Skeletal muscle tissue (tissue), 4 donors: ENCODE results near the gene MAP3K9. TPM values are rescaled to one million over a fixed set of nuclear protein-coding genes. Genes with fewer than 3 reads are reported as not detected.
"Not testable (repeated sequence)": the region's sequence is repeated elsewhere in the genome, so short reads cannot be mapped to it uniquely, and the experiment has no call there.

Source experiments
- H3K27ac ChIP-seq: one replicate; pipeline ENCODE4 v1.7.0; 2013; ENCODE audit warnings: mild to moderate bottlenecking, low read depth, low read length, inconsistent platforms
- H3K27me3 ChIP-seq, 3 donors: one replicate each; pipeline ENCODE4 v1.7.0; 2013; ENCODE audit warnings: low read length in 3 of 3; ENCODE audit not compliant: control insufficient read depth in 3 of 3, insufficient read depth in 3 of 3
- H3K36me3 ChIP-seq, 3 donors: one replicate each; pipeline ENCODE4 v1.7.0; 2013; ENCODE audit warnings: low read length in 3 of 3; ENCODE audit not compliant: control insufficient read depth in 3 of 3, insufficient read depth in 3 of 3
- H3K4me1 ChIP-seq, 3 donors: one replicate each; pipeline ENCODE4 v1.7.0; 2013; ENCODE audit warnings: low read length in 3 of 3, mild to moderate bottlenecking in 3 of 3; ENCODE audit not compliant: control insufficient read depth in 3 of 3, insufficient read depth in 3 of 3
- H3K4me3 ChIP-seq, 3 donors: one replicate each; pipeline ENCODE4 v1.7.0; 2013; ENCODE audit warnings: low read length in 3 of 3
- H3K9ac ChIP-seq, 3 donors: one replicate each; pipeline ENCODE4 v1.7.0; 2013; ENCODE audit warnings: low read length in 3 of 3, mild to moderate bottlenecking in 3 of 3, moderate library complexity in 2 of 3, low read depth in 1 of 3
- H3K9me3 ChIP-seq, 3 donors: one replicate each; pipeline ENCODE4 v1.7.0; 2013; ENCODE audit warnings: low read length in 3 of 3; ENCODE audit not compliant: control insufficient read depth in 3 of 3
- total RNA-seq: library from RNA; depleted of rRNA; stranded (reverse); fragments of >200 nt; gene quantifications from one replicate; pipeline ENCODE4 v1.2.3, GENCODE V29; 2014
- donor health status: Osteomylitis.

The MAP3K9 gene
- total RNA-seq, 1 donor from 2014 or later = under 0.01 TPM

DNA sequence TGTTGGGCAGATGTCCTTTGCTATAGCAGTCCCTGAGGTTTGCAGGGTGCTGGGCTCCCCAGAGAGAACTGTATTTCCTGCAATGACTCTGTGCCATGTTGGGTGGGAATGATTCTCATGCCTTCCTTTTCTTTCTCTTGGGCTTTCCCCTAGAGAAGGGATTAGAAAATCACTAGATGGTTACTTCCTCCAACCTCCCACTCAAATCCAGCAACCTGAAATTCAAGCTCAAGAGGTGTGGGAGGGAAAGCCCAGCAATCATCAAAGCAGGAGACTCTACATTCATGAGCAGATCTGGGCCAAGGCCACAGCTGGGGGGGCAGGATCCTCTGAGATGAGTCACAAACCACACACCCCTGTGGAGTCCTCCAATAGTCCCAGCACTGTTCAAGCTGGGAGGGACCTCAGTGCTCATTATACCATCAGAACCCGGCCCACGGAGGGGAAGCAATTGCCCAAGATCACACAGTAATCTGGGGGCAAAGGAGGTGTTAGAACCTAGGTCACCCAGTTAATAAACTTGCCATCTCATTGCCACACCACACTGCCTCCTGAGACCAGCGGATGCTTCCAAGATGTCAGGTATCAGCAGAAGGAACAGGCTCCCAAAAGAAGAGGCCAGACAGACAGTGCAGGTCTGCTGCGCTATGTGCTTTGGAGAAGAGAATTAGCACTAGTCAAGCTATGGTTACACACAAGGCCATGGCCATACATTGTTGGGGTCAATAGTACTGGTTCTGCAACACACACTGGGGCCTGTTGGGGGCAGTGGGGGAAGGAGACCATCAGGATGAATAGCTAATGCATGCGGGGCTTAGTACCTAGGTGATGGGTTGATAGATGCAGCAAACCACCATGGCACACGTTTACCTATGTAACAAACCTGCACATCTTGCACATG is 101.9 kb downstream of the MAP3K9 start:
- no peak overlapping the region for H3K4me3 ChIP-seq
- H3K27me3 ChIP-seq = peaks cover 0 to 5% (median 3%) of the 10 kb centered on the region in 3 donors
- H3K9ac ChIP-seq = no peak overlapping the region
- no peaks in the 10 kb centered on the region for H3K9me3 ChIP-seq
- no peaks in the 10 kb centered on the region for H3K4me1 ChIP-seq
- H3K27ac ChIP-seq = no peak overlapping the region
- H3K36me3 ChIP-seq = no peaks in the 10 kb centered on the region

DNA sequence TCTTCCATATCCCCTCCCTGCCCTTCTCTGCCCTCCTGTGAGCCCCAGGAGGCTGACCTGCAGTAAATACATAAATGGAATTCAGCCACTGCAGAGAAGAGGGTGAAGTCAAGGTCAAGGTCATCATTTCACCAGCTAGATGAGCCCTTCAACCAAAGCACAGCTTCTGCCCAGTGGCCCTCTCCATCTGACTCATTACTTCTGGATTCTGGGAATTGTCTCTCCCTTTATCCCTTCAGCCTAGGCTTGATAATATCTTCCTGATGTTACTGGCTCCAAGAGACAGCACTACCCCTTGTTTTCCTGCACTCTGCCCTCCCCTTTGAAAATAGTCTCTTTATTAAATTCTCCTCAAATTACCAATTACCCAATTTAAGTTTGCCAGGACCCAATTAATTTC is 103.1 kb downstream of the MAP3K9 start:
- Histone ChIP-seq H3K27me3 (peaks cover 0 to 5% (median 3%) of the 10 kb centered on the region in 3 donors), H3K4me3 (no peak overlapping the region), H3K27ac (no peak overlapping the region), H3K36me3 (no peaks in the 10 kb centered on the region), H3K4me1 (no peaks in the 10 kb centered on the region), H3K9me3 (no peaks in the 10 kb centered on the region), H3K9ac (no peak overlapping the region)

DNA sequence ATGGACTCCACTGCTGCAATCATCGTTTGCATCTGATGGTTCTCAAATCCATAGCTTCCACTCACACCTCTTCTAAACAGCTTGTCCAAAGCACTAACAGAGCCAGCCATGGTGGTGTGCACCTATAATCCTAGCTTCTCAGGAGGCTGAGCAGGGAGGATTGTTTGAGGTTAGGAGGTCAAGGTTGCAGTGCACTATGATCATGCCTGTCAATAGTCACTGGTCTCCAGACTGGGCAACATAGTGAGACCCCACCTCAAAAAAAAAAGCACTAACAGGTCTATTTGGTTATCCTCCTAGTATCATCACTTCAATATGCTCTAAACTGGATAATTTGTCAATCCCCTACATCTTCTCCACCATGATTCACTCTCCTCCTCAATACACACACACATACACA is 104.4 kb downstream of the MAP3K9 start:
- H3K4me1 ChIP-seq = peaks cover 0 to 4% (median 0%) of the 10 kb centered on the region in 3 donors
- no peak overlapping the region for H3K9ac ChIP-seq
- H3K9me3 ChIP-seq = no peaks in the 10 kb centered on the region
- no peak overlapping the region for H3K27ac ChIP-seq
- H3K4me3 ChIP-seq = no peak overlapping the region
- H3K36me3 ChIP-seq = no peaks in the 10 kb centered on the region
- peaks cover 0 to 4% (median 3%) of the 10 kb centered on the region in 3 donors for H3K27me3 ChIP-seq

DNA sequence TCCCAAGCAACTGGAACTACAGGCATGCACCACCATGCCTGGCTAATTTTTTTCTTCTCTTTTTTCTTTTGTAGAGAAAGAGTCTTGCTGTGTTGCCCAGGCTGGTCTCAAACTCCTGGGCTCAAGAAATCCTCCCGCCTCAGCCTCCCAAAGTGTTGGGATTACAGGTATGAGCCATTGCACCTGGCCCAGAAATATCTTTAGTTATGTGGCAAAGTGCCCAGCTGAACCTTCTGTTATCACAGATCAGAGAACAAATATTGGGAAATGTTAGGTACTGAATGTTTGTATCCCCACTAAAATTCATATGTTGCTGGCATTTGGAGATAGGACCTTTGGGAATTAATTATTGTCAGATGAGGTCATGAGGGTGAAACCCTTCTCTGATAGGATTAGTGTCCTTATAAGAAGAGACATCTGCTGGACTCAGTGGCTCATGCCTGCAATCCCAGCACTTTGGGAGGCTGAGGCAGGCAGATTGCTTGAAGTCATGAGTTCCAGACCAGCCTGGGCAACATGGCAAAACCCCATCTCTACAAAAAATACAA is 105.6 kb downstream of the MAP3K9 start:
- H3K4me1 ChIP-seq, H3K9me3 ChIP-seq, H3K27ac ChIP-seq, H3K36me3 ChIP-seq, H3K9ac ChIP-seq, H3K27me3 ChIP-seq, H3K4me3 ChIP-seq: not testable (repeated sequence)

DNA sequence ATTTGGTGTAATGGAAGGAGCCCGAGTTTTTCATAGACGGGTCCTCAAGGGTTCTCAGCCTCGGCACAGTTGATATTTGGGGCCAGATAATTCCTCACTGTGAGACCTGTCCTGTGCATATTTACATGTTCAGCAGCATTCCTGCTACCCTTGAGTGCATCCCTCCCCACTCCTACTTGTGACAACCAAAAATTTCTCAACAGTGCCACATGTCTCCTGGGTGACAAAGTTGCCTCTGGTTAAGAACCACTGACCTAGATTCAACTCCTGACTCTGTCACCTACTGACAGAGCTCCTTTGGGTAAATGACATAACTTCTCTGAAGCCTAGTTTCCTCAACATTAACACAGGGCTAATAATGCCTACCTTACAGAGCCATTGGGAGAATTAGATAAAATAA is 107.2 kb downstream of the MAP3K9 start:
- Histone ChIP-seq H3K36me3 (no peaks in the 10 kb centered on the region), H3K4me3 (no peak overlapping the region), H3K27me3 (peaks cover 0 to 3% (median 0%) of the 10 kb centered on the region in 3 donors), H3K9ac (no peak overlapping the region), H3K4me1 (peaks cover 0 to 10% (median 0%) of the 10 kb centered on the region in 3 donors), H3K9me3 (no peaks in the 10 kb centered on the region), H3K27ac (no peak overlapping the region)

DNA sequence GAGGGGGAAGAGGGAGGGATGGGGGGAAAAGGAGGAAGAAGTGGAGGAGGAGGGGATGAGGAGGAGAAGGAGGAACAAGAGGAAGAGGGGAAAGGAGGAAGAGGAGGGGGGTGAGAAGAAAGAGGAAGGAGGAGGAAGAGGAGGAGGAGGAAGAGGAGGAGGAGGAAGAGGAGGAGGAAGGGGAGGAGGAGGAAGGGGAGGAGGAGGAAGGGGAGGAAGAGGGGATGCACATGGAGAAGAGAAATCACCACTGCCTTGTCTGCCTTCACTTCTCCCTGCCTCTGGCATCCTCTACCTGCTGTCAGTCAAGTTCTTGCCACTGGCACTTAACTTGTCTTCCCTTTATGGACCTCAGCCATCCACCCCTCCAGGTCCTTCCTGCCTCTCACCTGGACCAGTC is 107.7 kb downstream of the MAP3K9 start:
- H3K9ac ChIP-seq = no peak overlapping the region
- peaks cover 0 to 10% (median 0%) of the 10 kb centered on the region in 3 donors for H3K4me1 ChIP-seq
- H3K27ac ChIP-seq = no peak overlapping the region
- peaks cover 0 to 3% (median 0%) of the 10 kb centered on the region in 3 donors for H3K27me3 ChIP-seq
- H3K36me3 ChIP-seq = no peaks in the 10 kb centered on the region
- H3K9me3 ChIP-seq = no peaks in the 10 kb centered on the region
- no peak overlapping the region for H3K4me3 ChIP-seq

DNA sequence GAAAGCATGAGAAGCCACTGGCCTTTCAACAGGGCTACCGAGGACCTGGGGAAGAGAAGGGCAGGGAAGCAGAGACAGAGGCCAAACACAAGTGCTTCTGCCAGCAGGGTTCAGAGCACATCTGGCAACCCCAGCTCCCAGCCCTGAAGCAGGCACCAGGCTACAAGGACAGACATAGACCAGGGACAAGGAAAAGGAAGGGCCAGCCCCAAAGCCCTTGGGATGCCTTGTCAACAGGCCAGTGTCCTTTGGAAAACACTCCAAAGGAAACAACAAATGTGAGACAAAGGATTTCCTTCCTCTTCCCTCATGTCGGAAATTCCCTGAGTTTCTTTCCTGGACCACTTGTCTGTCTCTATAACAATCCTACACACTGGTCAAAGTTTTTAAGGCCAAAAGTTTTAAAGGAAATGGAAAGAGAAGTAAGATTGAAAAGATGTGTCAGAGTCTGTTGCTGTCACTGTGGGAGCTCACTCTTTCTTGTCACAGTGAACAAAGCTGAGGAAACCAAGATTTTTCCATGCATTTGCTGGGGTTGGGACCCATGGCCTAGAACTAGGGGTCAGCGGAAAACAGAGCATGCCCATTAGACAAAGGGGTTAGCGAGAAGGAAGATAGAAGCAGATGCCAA is 108.2 kb downstream of the MAP3K9 start:
- Histone ChIP-seq H3K27ac (no peak overlapping the region), H3K27me3 (peaks cover 0 to 2% (median 0%) of the 10 kb centered on the region in 3 donors), H3K9me3 (no peaks in the 10 kb centered on the region), H3K4me3 (no peak overlapping the region), H3K4me1 (peaks cover 0 to 10% (median 0%) of the 10 kb centered on the region in 3 donors), H3K9ac (no peak overlapping the region), H3K36me3 (no peaks in the 10 kb centered on the region)

DNA sequence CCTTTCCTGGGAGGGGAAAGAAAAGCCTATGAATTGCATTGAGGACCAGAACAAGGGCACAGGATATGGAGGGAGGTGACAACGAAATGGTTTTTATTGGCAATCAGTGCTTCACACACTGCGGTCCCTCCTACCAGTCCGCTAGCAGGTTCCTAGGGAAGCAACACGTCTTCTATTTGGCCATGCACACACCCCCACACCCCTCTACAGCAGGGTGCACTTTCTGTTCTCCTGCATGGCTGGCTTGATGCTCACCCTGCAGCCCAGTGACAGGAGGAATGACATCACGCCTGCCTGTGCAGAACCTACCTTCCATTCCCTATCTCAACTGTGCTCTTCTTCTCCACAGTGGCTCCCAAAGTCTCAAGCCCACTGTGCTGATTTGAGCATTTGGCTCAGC is 109.7 kb downstream of the MAP3K9 start:
- H3K36me3 ChIP-seq = no peaks in the 10 kb centered on the region
- H3K9me3 ChIP-seq = no peaks in the 10 kb centered on the region
- H3K4me3 ChIP-seq = no peak overlapping the region
- H3K27me3 ChIP-seq = no peaks in the 10 kb centered on the region
- peaks cover 0 to 10% (median 0%) of the 10 kb centered on the region in 3 donors for H3K4me1 ChIP-seq
- H3K9ac ChIP-seq = no peak overlapping the region
- no peak overlapping the region for H3K27ac ChIP-seq

DNA sequence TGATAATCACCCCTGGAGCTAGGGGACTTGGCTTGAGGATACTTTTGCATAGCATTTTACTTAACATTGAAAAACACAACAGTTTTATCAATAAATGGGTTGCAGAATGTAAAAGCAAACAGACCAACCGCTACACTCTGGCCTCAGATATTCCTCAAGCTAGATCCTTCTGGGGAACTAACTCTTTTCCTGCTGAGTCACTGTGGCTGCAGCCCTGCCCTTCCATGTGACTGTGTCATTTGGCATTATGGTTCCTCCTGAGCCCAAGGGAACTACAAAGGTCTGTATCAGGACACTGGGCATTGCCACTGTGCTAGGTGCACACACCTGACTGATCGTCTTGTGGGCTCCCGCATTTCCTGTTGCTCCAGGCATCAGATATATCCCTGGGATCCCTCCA is 111.0 kb downstream of the MAP3K9 start:
- Histone ChIP-seq H3K36me3 (no peaks in the 10 kb centered on the region), H3K27me3 (no peaks in the 10 kb centered on the region), H3K27ac (no peak overlapping the region)

DNA sequence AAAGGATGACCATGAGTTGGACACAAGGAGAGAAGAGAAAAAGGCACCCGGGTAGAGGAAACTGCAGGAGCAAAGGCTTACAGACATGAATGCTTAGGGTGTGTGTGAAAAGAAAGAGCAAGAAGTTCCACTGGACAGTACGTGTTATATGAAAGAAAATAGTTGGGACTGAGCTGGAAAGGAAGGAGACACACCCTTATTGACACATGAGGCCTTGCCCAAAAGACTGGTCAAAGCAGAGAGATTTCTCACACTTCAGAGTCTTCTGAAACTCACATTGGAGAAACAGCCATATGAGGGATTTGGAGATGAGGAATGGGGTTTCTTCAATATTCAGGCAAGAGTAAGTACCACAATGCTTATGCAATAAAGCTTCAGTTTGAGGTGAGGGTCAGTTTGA is 111.6 kb downstream of the MAP3K9 start:
- Histone ChIP-seq H3K9me3 (no peaks in the 10 kb centered on the region), H3K9ac (no peak overlapping the region), H3K27ac (no peak overlapping the region)

More for the DNA sequence above, 111.0 kb downstream of the MAP3K9 start:
- Histone ChIP-seq H3K9ac (no peak overlapping the region), H3K4me1 (peaks cover 0 to 10% (median 0%) of the 10 kb centered on the region in 3 donors), H3K9me3 (no peaks in the 10 kb centered on the region), H3K4me3 (no peak overlapping the region)

More for the DNA sequence above, 111.6 kb downstream of the MAP3K9 start:
- Histone ChIP-seq H3K4me1 (peaks cover 0 to 10% (median 0%) of the 10 kb centered on the region in 3 donors), H3K4me3 (no peak overlapping the region), H3K27me3 (no peaks in the 10 kb centered on the region), H3K36me3 (no peaks in the 10 kb centered on the region)
